DMS114 treated with DMSO at 0.1 percent for 48 hours (cell line): ENCODE data around the gene SNPH.
"Not testable (repeated sequence)": the region's sequence is repeated elsewhere in the genome, so short reads cannot be mapped to it uniquely, and the experiment has no call there.

ENCODE experiments used
- DNase-seq: peaks from one replicate; lab custom pipeline; 2025; ENCODE audit not compliant: unreplicated experiment; lab: John Stamatoyannopoulos, UW

Gene SNPH

DNA sequence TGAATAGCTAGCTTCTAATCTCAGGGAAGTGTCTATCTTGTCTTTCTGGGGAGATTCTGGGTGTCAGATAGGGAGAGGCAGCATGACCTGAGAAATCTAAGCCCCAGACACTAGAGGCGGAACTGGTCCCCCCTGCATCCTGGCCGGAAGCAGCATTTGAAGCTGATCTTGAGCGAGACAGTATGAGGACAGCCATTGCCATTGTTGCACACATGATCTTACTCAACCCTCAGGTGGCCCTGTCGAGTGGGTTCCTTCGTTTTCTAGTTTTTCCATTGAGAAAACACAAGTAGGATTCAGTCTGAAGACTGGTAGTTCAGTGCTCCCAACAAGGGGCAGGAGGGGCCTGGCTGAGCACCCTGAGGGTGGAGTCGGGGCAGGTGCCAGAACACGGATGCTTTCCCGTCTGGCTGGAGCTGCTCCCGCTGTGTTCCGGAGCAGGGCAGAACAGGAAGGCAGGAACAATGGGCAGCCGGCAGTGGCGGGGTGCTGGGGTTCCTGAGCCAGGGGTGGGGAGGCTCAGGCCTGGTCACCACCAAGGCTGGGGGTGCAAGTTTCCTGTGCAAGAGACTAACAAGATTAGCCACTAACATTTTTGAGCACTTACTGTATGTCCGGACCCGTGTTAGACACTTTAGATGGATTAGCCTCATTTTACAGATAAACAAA, 70.7 kb downstream of the SNPH start:
- DNase-seq = no peak

DNA sequence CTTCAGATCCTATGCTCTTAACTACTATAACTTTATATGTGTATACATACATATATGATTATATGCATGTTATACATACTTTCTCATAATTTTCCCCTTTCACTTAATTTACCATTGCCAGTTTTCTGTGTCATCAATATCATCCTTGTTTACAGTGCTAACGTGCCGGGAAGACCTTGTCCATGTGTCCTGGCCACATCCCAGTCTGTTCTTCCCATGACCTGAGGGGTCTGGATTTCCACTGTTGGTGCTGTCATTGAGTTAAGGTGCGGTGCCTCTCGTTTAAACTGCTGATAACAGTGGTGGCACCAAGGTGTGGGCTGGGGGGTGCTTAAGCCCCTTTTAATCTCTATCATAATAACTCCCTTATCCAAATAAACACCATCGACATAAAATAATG, 71.3 kb downstream of the SNPH start:
- DNase-seq = no peak

DNA sequence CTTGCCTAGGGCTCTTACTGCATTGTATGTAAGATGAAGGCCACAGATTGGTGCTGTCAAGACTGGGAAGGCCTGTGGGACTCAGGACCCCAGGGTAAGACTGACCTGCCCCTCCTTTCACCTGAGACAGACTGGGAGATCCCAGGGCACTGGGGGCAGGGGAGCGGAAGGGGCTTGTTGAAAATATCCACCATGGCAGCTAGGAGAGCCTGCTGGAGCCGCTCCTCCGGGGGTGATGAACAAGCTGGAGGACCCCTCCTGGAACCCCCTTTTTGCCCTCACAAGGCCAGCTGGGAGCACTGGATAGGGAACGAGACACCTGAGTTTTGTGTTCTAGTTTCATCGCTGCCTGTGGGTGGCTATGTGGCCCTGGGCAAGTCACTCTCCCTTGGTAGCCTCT, 72.0 kb downstream of the SNPH start:
- DNase-seq = no peak

DNA sequence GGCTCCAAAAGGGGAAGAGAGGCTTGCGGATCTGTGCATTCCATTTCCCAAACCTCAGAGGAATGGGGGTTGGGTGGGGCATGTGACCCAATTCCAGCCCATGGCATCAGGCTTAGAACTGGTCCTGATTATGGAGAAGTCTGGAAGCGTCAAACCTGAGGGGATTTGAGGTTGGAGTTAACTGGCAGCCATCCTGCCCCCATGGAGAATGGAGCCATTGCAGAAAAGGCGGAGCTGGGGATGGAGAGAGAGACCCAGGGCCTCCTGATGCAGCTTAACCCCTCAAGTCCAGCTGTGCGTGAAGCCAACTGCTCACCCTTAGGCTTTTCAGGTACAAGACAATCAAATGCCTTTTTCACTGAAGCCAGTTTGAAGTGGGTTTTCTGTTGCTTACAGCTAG, 72.7 kb downstream of the SNPH start:
- no peak for DNase-seq

DNA sequence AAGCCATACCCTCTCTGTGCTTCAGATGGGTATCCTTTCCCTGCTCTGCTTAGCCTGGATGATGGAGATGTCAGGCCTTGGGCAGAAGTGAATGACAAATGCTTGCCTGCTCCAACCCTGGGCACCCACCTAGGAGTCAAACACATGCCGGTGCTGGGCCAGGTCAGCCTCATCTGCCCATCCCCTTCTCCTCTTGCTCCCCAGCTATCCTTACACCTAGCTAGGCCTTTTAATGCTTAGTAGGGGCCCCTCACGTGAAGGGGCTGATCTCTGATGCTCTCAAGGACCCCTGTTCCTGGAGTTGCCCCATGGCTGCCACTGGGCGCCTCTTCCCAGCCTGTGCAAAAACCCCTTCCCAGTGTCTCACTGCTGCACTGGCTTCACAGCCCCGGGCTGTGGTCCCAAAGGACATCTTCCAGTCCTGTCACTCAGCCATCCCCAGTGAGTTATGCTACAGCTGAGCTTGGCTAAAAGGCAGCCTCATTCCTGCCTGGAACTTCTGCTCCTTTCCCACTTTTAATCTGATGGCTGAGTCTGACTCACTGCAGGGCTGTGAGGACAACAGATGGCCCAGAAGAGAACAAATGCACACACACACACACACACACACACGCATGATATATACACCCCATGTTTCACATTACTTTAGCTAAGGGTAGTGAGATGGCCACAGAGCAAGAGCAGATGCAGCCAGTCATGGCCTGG, 75.6 kb downstream of the SNPH start:
- DNase-seq = no peak

DNA sequence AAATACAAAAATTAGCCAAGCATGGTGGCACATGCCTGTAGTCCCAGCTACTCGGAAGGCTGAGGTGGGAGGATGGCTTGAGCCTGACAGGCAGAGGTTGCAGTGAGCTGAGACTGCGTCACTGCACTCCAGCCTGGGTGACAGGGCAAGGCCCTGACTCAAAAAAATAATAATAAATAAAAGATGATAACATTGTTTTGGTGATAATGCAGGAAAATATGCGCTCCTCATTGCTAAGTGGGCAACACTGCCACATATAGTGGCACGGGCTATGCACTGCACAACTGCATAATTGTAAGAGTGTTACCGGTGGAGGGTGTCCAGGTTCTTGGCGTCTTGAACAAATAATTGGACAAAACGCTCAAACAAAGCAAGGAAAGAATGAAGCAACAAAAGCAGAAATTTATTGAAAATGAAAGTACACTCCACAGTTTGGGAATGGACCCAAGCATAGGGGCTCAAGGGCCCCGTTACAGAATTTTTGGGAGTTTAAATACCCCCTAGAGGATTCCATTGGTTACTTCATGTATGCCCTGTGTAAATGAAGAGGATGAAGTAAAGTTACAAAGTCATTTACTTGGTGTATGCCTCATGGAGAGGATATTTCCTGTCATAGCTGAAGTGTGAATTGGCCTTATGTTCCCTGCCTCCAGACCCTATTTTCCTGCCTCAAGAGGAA, 77.5 kb downstream of the SNPH start:
- not testable (repeated sequence) for DNase-seq

DNA sequence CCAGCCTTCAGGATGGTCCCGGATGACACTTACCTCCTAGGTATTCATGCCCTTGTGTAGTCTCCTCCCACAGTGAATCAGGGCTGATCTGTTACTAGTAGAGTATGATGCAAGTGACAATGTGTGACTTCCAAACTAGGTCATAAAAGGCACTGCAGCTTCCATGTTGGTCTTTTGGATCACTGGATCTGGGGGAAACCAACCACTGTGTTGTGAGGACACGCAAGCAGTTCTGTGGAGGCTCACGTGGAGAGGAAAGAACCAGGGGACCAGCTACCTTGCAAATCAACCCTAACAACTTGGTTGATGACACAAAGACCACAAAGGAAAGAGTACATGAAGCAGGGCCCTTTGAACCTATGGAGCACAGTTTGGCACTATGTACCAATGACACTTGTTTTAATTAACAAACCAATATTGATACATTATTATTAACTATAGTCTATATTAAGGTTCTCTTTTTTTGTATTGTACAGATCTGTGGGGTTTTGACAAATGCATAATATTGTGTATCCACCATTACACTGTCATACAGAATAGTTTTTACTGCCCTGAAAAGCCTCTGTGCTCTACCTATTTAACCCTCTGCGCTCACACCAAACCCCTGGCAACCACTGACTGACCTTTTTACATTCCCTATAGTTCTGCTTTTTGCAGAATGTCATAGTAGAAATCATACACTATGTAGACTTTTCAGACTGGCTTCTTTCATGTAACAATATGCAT, 79.1 kb downstream of the SNPH start:
- DNase-seq = no peak

DNA sequence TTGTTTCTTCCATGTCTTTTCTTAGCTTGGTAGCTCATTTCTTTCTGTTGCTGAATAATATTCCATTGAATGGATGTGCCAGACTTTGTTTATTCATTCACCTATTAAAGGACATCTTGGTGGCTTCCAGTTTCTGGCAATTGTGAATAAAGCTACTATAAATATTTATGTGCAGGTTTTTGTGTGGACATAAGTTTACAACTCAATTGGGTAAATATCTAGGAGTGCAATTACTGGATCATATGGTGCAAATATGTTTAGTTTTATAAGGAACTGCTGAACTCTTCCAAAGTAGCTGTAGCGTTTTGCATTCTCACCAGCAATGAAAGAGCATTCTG, 79.6 kb downstream of the SNPH start:
- DNase-seq = no peak

DNA sequence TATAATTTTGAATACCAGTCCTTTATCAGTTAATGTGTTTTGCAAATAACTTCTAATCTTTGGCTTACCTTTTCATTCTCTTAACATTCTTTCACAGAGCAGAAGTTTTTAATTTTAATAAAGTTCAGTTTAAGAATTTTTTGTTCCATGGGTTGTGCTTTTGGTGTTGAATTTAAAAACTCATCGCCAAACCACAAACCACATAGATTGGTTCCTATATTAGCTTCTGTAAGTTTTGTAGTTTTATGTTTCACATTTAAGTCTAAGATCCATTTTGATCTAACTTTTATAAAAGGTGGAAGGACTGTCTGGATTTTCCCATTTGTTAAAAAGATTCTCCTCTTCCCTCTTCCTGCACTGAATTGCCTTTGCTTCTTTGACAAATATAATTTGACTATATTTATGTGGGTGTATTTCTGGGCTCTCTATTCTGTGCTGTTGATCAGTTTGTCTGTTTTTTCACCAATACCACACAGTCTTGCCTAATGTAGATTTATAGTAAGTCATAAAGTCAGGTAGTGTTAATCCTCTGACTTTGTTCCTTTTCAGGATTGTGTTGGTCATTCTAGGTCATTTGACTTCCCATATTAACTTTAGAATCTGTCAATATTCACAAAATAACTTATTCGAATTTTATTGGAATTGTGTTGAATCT, 80.3 kb downstream of the SNPH start:
- no peak for DNase-seq

DNA sequence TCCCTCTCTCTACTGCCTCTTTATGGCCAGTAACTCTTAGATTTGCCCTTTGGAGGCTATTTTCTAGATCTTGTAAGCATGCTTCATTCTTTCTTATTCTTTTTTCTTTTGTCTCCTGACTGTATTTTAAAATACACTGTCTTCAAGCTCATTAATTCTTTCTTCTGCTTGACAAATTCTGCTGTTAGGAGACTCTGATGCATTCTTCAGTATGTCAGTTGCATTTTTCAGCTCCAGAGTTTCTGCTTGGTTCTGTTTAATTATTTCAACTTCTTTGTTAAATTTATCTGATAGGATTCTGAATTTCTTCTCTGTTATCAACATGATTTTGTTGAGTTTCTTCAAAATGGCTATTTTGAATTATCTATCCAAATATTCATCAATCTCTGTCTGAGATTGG, 87.9 kb downstream of the SNPH start:
- no peak for DNase-seq

DNA sequence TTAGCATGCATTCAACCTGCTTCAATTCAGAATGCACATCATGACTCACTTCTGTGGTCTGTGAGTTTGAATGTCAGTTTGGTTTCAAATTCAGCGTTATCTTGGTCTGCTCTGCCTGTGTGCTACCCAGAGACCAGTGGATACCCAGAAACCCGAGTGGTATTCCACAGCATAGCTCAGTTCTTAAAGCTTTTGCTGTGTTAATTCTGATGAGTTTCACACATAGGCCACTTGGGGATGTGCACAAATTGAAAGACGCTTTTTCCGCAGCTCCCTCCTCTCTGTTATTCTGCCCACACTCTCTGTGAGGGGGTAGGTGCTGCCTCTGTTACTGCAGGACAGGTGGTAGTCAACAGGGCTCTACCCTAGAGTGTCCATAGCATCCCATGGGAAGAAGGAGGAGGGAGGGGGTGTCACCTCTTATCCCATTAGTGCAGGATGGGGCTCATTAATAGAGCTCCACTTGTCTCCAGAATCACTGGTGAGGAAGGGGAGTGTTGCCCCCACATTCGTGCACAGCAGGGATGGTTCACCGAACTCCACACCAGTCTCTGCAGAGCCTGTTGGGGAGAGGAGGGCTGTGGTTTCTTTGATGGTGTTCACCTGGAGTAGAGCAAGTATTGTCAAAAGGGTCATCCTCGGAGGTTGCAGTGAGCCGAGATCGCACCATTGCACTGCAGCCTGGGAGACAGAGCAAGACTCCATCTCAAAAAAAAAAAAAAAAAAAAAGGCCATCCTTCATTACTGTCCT, 92.0 kb downstream of the SNPH start:
- DNase-seq = no peak
